Smooth muscle cell of bladder (primary cell): Measurements from ENCODE around the gene MMP15. TPM values are rescaled to one million over a fixed set of nuclear protein-coding genes. Genes with fewer than 3 reads are reported as not detected.

Source experiments
- total RNA-seq: library from RNA; depleted of rRNA; stranded (reverse); fragments of >200 nt; gene quantifications from 2 replicates; pipeline ENCODE4 v1.2.3, GENCODE V29; 2014

The MMP15 gene
- 1.4 and 3.5 TPM in 2 replicates for total RNA-seq

GRCh38 chr16:58025351-58026138, at the start of gene MMP15:
Gene MMP15 (plus strand): TSS chr16:58025754. CDS start chr16:58026351, 597 bp downstream.

GRCh38 chr16:57999971-58000705, 25.4 kb upstream of the MMP15 start, which contains the start of gene ZNF319:
Gene ZNF319 (minus strand): TSS chr16:58000672. CDS start chr16:57998265, 2,407 bp downstream.

GRCh38 chr16:58000706-58001676, 24.6 kb upstream of the MMP15 start, which contains the start of gene USB1:
Gene USB1 (plus strand): TSS chr16:58001407. CDS start chr16:58001484, 77 bp downstream.

Other genes starting within 250 kb of the MMP15 start
- 61.7 and 67.5 TPM in 2 replicates for gene KIFC3, start 223.3 kb upstream of the MMP15 start, total RNA-seq
- gene CNGB1, start 54.6 kb upstream of the MMP15 start, total RNA-seq, result not detected in 2 replicates
- gene ZNF319, start 25.1 kb upstream of the MMP15 start, total RNA-seq, result 2.0 and 2.3 TPM in 2 replicates
- 11.5 and 18.0 TPM in 2 replicates for gene USB1, start 24.3 kb upstream of the MMP15 start, total RNA-seq
- gene CFAP20, start 103.6 kb downstream of the MMP15 start, total RNA-seq, result 22.2 and 25.1 TPM in 2 replicates
- gene CSNK2A2, start 172.4 kb downstream of the MMP15 start, total RNA-seq, result 18.3 and 23.1 TPM in 2 replicates